B cell (primary cell): Measurements from ENCODE around the gene RPL29. TPM values are rescaled to one million over a fixed set of nuclear protein-coding genes. Genes with fewer than 3 reads are reported as not detected.

Source experiments
- ATAC-seq: fragments of 200-7000 bp; cut with Tn5 transposase; one replicate; pipeline ENCODE4 v1.10.0; 2021; ENCODE audit warnings: low read depth, mild to moderate bottlenecking, moderate number of reproducible peaks, moderate library complexity
- CTCF ChIA-PET: fragments of 350-600 bp; sonication (Branson Sonifier 250); formaldehyde crosslinking; loops from one replicate; lab custom pipeline; 2021; ENCODE audit warnings: antibody characterized with exemption, inconsistent platforms; lab: Charles Lee
- POLR2A ChIA-PET: fragments of 350-600 bp; sonication (Branson Sonifier 250); formaldehyde crosslinking; loops from one replicate; lab custom pipeline; 2021; ENCODE audit warnings: antibody characterized with exemption; lab: Charles Lee
- DNase-seq: peaks from one replicate; pipeline ENCODE4 v3.0.0; 2013
- H2AFZ ChIP-seq: 2 replicates; pipeline ENCODE4 v1.6.1; 2012; ENCODE audit warnings: mild to moderate bottlenecking, low read depth, low read length; ENCODE audit not compliant: insufficient read depth, poor library complexity, severe bottlenecking
- H3K27ac ChIP-seq, 2 donors: 1 replicate in 1 of 2; 2 replicates in 1 of 2; pipeline ENCODE4 v1.5.1; 2012 to 2013; ENCODE audit warnings: low read length in 2 of 2, mild to moderate bottlenecking in 2 of 2, moderate library complexity in 1 of 2
- H3K27me3 ChIP-seq, 4 experiments: fragments of 200-600 bp in 1 of 4; sonication (generic) in 1 of 4; replicated peaks in 1 of 4; 1 replicate in 2 of 4; 2 replicates in 2 of 4; pipeline versions ENCODE4 v1.6.1 to v1.7.0; 2013 to 2016; ENCODE audit warnings: low read length in 3 of 4, mild to moderate bottlenecking in 2 of 4, mixed read lengths in 1 of 4, moderate library complexity in 1 of 4; ENCODE audit not compliant: insufficient read depth in 4 of 4, control insufficient read depth in 3 of 4; ENCODE audit errors: control extremely low read depth in 1 of 4
- H3K36me3 ChIP-seq, 2 experiments: replicated peaks in 1 of 2; 1 replicate in 1 of 2; 2 replicates in 1 of 2; pipeline versions ENCODE4 v1.6.1 to v1.7.1; 2013; ENCODE audit warnings: low read length in 1 of 2; ENCODE audit not compliant: insufficient read depth in 2 of 2, control insufficient read depth in 1 of 2; ENCODE audit errors: control extremely low read depth in 1 of 2, extremely low read depth in 1 of 2
- H3K4me1 ChIP-seq, 2 donors: fragments of 200-600 bp in 1 of 2; sonication (generic) in 1 of 2; 1 replicate in 1 of 2; 2 replicates in 1 of 2; pipeline versions ENCODE4 v1.5.1 to v1.6.1; 2013 to 2017; ENCODE audit warnings: low read length in 2 of 2; ENCODE audit not compliant: control insufficient read depth in 2 of 2, insufficient read depth in 2 of 2
- H3K4me2 ChIP-seq: replicated peaks from 2 replicates; pipeline ENCODE3; 2012; ENCODE audit warnings: mild to moderate bottlenecking, low read depth, low read length; ENCODE audit not compliant: poor library complexity, severe bottlenecking
- H3K4me3 ChIP-seq, 5 experiments: fragments of 200-600 bp in 1 of 5; sonication (generic) in 1 of 5; 1 replicate in 3 of 5; 2 replicates in 2 of 5; pipeline versions ENCODE4 v1.5.1 to v1.7.0; 2011 to 2016; ENCODE audit warnings: low read length in 4 of 5, mild to moderate bottlenecking in 4 of 5, low read depth in 2 of 5, control low read depth in 1 of 5, moderate library complexity in 1 of 5; ENCODE audit not compliant: insufficient read depth in 1 of 5; ENCODE audit errors: control extremely low read depth in 1 of 5, extremely low read depth in 1 of 5
- H3K79me2 ChIP-seq: fragments of 200-600 bp; sonication (generic); one replicate; pipeline ENCODE4 v1.6.0; 2016; ENCODE audit warnings: low read length; ENCODE audit not compliant: control insufficient read depth, insufficient read depth
- H3K9ac ChIP-seq: fragments of 200-600 bp; sonication (generic); 2 replicates; pipeline ENCODE4 v1.6.1; 2017; ENCODE audit warnings: mild to moderate bottlenecking, low read length, moderate library complexity
- H3K9me3 ChIP-seq, 3 donors: one replicate each; pipeline versions ENCODE4 v1.6.1 to v1.7.1; 2013; ENCODE audit warnings: low read length in 2 of 3; ENCODE audit not compliant: control insufficient read depth in 2 of 3, insufficient read depth in 1 of 3; ENCODE audit errors: control extremely low read depth in 1 of 3
- H4K20me1 ChIP-seq: 2 replicates; pipeline ENCODE4 v1.6.0; 2012; ENCODE audit warnings: mild to moderate bottlenecking, low read length; ENCODE audit not compliant: insufficient read depth, control insufficient read depth, poor library complexity, severe bottlenecking
- H3K27ac Mint-ChIP-seq: one replicate; pipeline ENCODE4 v1.8.0; 2021; ENCODE audit warnings: mixed read lengths
- H3K27me3 Mint-ChIP-seq: one replicate; pipeline ENCODE4 v1.8.0; 2021; ENCODE audit warnings: mixed read lengths
- H3K4me1 Mint-ChIP-seq: one replicate; pipeline ENCODE4 v1.8.0; 2021; ENCODE audit warnings: mixed read lengths
- H3K4me3 Mint-ChIP-seq: one replicate; pipeline ENCODE4 v1.8.0; 2021; ENCODE audit warnings: mixed read lengths
- H3K9me3 Mint-ChIP-seq: one replicate; pipeline ENCODE4 v1.8.0; 2022; ENCODE audit warnings: mixed read lengths; ENCODE audit not compliant: insufficient read depth
- CTCF ChIP-seq: fragments of 200-600 bp; IDR thresholded peaks from one replicate; pipeline ENCODE4 v1.8.0; 2022; ENCODE audit warnings: antibody characterized with exemption, mild to moderate bottlenecking
- EZH2 ChIP-seq: IDR thresholded peaks from 2 replicates; pipeline ENCODE4 v1.6.1; 2012; ENCODE audit warnings: borderline replicate concordance, low read depth, mild to moderate bottlenecking, moderate library complexity, low read length; ENCODE audit not compliant: insufficient read depth, poor library complexity, severe bottlenecking
- WGBS: methylation state at CpG from one replicate; pipeline ENCODE4 v1.1.5; 2013; ENCODE audit warnings: missing lambda C conversion rate; ENCODE audit not compliant: insufficient coverage; 5-methylcytosine and 5-hydroxymethylcytosine counted together
- intact Hi-C: fragments of 100-400 bp; cut with micrococcal nuclease; formaldehyde crosslinking; loops from one replicate; pipeline ENCODE4 v1.10.0; 2022
- polyA plus RNA-seq: library from polyadenylated mRNA; depleted of rRNA; stranded (reverse); fragments of >200 nt; gene quantifications from 2 replicates; pipeline ENCODE4 v1.2.3, GENCODE V29; 2012
- total RNA-seq, 2 donors: library from RNA; stranded (reverse); fragments of 120-200 nt in 1 of 2; gene quantifications; 1 replicate in 1 of 2; 2 replicates in 1 of 2; pipeline versions ENCODE4 v1.2.3 to v1.2.4, GENCODE V29; 2013 to 2022

Gene RPL29
- total and polyA plus RNA-seq, 2 donors (not counting 1 experiment from before 2014, with no cell fraction given), result 1,552 to 3,787 TPM

- POLR2A ChIA-PET, result no interaction called here
These were observed 50.5 kb downstream of the RPL29 start for GRCh38 chr3:51945031-51945840.

More at GRCh38 chr3:51945031-51945840, 50.5 kb downstream of the RPL29 start:
- Histone ChIP-seq H2AFZ (no peak overlapping the region), H3K79me2 (peaks cover 15% of the 10 kb centered on the region), H3K4me1 (peaks cover 22 to 26% of the 10 kb centered on the region in 2 donors), H3K4me3 (no peak overlapping the region), H3K27ac (no peak overlapping the region), H3K9me3 (no peaks in the 10 kb centered on the region), H3K27me3 (no peaks in the 10 kb centered on the region), H3K4me2 (no peak overlapping the region), H3K36me3 (no peaks in the 10 kb centered on the region), H3K9ac (no peak overlapping the region), H4K20me1 (no peaks in the 10 kb centered on the region)
- Mint-ChIP-seq H3K27ac (no peak overlapping the region), H3K27me3 (no peaks in the 10 kb centered on the region), H3K4me1 (peaks cover 26% of the 10 kb centered on the region), H3K4me3 (no peak overlapping the region), H3K9me3 (no peaks in the 10 kb centered on the region)
- CTCF ChIA-PET, result interaction anchor here (0.6 kb wide), 1 partner anchor 50 kb away, joined by 4 read pairs; the partner anchor contains the start of gene RPL29
- 93% methylated on average over 16 of the region's 18 CpGs for WGBS
- ATAC-seq, result no peak
- TF ChIP-seq CTCF (no peak), EZH2 (no peak)
- intact Hi-C loops, result no loop called here
- no peak for DNase-seq
